GM21526 (cell line): Measurements from ENCODE around the gene ALKBH5.
A peak's percentile ranks its signal among the peaks of the same experiment; 100 is the strongest.
"Not testable (repeated sequence)": the region's sequence is repeated elsewhere in the genome, so short reads cannot be mapped to it uniquely, and the experiment has no call there.

ENCODE experiments used
- ATAC-seq: cut with Tn5 transposase; IDR thresholded peaks from one replicate; pipeline ENCODE4 v1.9.1; 2021; ENCODE audit warnings: moderate library complexity; ENCODE audit not compliant: unreplicated experiment, low FRiP score

Gene ALKBH5

DNA sequence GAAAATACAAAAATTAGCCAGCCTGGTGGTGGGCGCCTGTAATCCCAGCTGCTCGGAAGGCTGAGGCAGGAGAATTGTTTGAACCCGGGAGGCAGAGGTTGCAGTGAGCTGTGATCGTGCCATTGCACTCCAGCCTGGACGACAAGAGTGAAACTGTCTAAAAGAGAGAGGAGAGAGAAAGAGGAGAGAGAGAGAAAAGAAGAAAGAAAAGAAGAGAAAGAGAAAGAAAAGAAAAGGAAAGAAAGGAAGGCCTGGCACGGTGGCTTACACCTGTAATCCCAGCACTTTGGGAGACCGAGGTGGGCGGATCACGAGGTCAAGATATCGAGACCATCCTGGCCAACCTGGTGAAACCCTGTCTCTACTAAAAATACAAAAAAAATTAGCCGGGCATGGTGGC is 33.3 kb downstream of the ALKBH5 start:
- not testable (repeated sequence) for ATAC-seq

DNA sequence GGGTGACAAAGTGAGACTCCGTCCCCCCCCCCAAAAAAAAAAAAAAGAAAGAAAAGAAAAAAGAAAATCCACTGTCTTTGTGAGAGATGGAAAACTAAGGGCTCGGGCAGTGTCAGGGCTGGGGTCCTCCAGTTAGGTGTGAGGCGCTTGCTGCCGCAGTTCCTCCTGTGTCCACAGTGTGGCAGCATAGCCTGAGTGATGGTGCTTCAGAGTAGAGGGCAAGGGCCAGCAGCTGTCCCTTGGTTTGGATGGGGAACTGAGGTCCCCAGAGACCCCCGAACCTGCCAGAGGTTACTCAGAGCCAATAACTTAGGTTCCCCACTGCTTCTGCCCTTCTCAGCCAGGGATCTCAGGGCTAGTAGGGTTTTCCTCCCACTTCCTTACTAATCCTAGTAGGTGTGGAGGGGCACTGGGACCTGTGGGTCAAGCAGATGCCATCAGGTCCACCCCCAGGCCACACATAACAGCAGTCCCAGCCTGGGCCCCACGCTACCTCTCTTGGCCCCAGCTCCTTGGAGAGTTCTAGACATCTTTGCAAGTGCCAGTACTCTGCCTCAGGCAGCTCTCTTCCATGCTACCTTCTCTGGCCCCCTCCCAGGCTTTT is 33.9 kb downstream of the ALKBH5 start:
- no peak for ATAC-seq

DNA sequence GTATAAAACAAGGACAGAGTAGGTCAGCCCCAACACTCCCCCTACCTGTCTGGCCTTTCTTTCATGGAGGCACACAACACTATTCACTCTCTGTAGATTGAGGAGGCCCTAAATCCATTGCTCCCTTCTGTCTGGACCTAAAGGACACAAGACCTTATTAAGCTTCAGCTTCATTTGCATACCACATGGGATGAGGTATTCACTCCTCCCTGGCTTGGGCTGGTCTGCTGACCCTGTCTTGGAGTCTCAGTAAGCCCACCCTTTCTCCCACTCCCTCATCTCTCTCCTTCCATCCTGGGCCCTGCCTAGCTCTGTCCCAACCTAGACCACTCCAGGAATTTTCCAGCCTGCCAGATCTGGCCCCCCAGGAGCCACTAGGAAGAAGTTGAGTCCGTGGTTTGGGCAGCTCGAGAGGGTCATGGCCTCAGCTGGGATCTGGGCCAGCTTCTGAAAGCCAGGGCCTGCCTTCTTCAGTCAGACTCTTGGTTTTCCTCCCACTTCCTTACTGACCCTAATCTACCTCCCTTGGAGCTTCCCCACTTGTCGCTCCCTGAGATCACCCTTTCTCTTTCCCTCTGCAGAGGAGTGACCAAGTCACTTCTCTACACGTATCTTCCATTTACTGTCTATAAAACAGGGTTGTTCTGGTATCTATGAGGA is 35.3 kb downstream of the ALKBH5 start:
- no peak for ATAC-seq

DNA sequence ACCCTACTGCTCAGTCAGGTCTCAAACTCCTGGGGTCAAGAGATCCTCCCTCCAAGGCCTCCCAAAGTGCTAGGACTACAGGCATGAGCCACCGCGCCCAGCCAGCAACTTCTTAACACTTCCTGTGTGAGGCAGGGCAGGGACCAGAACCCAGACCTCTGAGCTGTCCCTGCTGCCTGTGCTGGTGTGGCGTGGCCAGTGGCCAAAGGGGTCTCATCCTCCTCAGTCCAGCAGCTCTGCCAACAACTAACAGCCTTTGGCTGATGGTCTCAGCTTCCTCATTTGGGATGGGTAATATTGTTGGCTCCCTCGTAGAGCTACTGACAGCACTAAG is 40.4 kb downstream of the ALKBH5 start:
- no peak for ATAC-seq

DNA sequence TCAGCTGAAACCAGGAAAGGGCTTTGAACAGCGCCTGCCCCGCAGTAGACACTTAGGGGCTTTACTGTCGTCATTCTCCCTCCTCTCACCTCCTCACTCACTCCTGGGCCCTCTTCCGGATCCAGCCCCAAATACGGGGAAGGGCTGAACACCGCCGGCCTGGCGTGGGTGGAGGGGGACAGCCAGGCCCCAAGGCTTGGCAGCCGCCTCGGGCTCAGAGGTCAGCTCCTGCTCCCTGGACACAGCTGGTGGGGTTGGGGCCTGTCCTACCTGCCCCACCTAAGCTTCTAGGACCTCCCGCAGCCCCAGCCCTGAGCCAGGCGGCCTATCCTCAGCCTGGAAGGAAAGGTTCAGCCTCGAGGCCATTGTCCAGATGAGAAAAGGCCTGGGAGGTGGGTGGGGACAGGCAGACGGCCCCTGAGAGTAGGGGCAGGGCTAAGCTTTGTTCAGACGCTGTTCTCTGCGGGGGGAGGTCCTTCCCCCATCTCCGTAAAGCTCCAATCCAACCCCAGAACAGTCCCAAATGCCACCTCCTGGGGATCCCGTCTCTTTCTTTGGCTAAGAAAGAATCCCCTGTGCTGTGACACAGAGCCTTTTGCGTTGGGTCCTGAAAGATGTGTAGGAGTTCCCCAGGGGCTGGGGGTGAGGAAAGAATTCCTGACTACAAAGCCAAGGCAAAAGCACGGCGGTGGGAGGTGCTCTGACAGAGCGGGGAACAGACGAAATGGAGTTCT is 40.9 kb downstream of the ALKBH5 start:
- ATAC-seq = no peak

DNA sequence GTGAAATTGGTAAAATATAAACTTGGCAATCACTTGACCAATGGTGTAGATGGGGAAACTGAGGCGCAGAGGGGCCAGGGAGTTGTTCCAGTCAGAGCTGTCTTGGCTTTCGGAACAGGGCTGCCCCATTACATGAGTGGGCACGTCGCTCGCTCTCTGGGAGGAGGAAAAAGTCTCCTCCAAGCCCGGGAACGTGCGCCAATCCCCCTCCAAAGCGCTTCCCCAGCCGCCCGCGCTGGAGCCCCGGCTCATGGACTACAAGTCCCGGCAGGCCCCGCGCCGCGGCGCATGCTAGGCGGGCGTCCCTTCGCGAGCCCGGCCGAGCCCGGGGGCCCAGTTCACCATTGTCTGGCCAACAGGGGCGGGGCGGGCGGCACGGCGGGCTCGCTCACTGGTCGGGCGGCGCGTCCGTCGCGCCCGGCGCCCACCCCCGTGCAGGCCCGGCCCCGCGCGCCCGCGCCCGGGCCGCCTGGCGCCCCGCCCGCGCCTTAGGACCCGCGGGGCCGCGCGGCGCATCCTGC is 41.6 kb downstream of the ALKBH5 start, which contains the start of gene LLGL1:
TSS of gene LLGL1 (plus strand) at position 515 of the 521 bp plus-strand sequence. CDS start 48 bp downstream, outside the sequence.
- ATAC-seq = peak; percentile 72

DNA sequence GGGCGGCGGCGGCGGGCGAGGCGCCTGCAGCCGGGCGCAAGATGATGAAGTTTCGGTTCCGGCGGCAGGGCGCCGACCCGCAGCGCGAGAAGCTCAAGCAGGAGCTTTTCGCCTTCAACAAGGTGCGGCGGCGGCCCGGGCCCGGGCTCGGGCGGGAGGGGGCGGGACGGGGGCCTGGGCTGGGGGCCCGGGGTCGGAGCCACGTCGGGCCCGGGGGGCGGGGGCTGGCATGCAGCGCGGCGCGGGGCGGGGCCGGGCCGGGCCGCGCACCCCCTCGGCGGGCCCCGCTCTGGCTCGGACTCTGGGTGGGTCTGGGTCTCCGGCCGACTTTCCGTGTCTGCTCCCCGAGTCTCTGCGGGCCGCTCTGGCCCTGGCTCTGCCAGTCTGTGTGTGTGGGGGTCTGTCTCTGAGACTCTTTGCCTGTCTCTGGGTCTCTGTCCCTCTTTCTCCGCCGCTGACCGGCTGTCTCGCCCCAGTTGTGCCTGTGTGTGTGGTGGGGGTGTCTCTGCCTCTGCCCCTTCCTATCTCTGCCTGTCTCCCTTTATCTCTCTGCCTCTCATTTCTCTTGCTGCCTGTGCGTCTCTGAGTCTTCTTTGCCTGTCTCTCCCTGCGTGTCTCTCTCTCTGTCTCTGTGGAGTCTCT is 42.1 kb downstream of the ALKBH5 start:
- ATAC-seq = peak; percentile 8

DNA sequence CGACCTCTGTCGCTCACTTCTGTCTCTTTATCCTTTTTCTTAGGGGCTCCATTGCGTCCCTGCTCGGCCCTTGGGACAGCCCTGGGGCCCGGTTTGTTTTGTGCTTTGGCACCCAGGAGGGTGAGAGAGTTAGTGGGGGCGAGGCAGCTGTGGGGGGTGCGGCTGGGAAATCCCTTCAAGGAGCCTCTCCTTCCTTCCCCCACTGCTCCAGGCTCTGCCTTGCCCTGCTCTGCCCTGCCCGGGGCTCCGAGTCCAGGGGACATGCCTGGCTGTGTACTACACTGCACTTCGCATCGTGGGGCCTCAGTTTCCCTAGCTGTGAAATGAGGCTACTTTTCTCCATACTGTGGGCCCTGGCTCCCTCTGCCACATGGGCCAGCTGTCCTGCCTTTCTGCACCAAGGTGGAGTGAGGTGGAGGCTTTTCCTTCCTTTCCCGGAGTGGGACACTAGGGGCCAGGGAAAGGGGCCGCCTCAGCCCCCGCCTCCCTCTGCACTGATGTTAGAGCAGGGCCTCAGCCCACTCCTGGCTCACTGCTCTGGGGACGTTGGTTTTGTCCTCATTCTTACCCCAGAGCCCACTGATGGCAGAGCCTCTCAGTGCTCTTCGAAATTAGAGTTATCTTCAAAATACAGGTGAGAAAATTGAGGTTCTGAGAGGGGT is 42.8 kb downstream of the ALKBH5 start:
- no peak for ATAC-seq

DNA sequence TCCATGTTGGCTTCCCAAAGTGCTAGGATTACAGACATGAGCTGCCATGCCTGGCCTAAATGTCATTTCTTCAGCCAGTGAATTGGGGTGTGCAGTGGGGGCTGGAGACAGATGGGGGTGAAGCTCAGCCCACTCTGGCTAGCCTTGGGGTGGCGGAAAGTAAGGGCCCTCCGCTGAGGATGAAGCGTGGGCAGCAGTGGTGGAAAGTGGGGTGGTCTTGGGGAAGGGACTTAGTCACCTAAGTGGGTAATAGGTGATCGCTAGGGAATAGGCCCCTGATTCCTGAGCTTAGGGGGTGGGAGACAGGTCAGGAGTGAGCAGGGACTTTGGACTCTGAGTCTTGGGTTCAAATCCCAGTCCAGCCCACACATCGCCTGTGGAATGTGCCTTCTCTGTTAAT is 44.0 kb downstream of the ALKBH5 start:
- ATAC-seq = no peak

DNA sequence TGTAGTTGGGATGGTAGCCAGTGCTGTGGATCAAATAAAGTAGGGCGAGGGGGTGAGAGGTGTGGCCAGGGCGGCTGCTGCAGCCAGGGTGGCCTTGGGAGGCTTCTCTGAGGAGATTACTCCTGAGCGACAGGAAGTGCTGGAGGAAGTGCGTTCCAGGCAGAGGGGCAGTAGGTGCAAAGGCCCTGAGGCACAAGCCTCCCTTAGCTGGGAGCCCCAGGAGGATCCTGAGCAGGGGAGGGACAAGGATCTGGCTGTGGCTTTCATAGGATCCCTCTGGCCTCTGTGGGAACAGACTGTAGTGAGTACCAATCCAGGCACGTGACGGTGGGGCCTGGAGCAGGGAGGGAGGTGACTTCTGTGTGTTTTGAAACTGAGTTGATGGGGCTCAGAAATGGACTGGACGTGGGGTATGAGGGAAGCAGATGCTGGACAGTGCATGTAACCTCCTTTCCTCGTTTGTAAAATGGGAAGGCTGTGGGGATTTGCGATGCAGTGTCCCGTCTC is 44.6 kb downstream of the ALKBH5 start:
- no peak for ATAC-seq

DNA sequence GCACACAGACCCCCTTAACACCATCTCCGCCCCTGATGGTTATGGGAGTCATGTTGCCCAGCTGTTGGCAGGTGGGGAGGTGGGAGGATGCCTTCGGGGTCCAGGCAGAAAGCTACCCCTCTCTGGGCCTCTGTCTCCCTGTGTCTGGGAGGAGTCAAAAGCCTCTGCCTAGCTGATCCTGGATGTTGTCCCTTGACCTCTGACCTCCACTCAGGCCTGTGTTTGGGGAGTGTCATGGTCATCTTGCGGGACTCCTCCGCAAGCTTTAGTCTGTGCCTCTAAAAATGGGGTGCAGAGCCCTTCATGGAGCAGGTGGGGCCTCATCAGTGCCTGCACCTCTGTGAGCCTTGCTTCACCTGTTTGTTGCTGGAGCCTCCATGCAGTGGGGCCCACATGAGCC is 45.6 kb downstream of the ALKBH5 start:
- ATAC-seq = no peak

DNA sequence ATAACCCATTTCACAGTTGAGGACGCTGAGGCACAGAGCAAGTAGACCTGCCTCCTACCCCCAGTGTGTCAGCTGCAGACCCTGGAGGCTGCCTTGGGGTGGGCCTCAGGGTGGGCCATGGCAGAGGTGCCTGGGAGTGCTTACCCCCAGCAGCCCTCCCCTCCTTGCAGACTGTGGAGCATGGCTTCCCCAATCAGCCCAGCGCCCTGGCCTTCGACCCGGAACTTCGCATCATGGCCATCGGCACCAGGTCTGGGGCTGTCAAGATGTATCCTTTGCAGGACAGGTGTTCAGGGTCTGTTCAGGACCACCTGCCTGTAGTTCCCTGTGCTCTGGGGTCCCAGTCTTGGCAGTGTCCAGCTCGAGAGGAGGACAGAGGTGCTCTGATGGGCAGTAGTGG is 46.1 kb downstream of the ALKBH5 start:
- no peak for ATAC-seq

DNA sequence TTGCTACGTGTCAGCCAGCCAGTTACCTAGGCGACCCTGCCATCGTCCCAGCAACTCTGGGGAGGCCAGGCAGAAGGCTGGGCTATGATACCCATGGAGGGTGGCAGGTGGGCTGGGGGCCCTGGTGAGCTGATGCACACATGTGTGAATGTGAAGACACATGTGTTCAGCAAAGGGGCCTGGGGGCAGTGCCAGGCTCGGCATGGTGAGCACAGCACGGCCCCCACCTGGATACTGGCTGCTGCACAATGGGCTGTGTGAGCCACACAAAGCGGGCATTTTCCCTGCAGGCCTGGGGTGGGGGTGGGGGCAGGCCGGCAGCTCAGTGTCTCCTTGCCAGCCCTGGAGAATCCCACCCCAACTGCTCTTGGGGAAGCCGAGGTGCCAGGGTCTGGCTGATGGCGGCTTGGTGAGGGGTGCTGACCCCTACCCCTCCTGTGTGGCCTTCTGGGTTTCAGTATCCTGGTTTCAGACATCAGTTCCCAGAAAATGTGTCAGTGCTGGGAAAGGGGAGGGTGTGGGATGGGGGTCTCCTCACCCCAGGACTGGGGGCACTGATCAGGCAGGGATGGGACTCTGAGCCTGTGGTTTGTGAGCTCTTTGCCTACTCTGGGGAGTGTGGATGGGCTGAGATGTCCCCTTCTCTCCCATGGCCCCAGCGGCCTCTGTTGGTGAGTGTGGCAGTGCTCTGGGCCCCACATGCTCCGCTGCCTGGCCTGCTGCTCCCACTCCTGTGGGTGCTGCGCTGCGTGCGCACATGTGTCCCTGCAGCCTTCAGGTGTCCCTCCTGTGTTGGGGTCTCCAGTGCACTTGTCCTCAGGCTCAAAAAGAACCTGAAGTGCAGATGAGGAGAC is 46.9 kb downstream of the ALKBH5 start:
- ATAC-seq = no peak

DNA sequence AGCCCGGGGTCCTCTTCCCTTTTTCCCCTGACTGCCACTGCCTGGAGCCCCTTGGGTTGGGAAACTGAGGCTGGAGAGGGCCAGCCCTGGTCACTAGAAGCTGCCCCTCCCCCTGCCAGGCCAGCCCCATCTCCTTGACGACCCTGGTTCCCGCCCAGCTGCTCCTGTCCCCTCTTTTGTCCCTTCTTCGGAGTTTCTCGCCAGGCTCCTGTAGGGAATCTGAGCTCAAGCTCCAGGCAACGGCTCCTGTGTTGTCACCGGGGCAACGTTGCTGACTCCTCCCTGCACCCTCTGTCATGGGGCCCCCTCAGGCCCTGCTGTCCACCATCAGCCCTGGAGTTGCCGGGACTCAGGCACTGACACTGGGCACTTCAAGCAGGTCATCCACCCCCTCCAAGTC is 47.5 kb downstream of the ALKBH5 start:
- no peak for ATAC-seq

DNA sequence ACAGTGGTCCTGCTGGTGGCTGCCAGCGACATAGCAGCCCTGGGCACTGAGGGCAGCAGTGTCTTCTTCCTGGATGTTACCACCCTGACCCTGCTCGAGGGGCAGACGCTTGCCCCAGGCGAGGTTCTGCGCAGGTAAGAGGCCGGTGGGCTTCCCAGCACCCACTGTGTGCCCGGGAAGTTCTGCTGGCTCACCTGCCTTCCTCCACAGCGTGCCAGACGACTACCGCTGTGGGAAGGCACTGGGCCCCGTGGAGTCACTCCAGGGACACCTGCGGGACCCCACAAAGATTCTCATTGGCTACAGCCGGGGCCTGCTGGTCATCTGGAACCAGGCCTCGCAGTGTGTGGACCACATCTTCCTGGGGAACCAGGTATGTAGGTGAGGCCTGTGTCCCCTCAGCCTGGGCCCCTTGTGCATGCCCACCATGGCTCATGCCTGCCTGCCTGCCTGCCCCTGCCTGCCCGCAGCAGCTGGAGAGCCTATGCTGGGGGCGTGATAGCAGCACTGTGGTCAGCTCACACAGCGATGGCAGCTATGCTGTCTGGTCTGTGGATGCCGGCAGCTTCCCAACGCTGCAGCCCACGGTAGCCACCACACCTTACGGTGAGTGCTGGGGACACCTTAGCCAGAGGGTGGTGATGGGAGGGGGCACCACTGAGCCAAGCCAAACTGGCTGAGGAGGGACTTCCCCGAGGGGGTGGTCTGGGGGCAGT is 50.3 kb downstream of the ALKBH5 start:
- no peak for ATAC-seq

DNA sequence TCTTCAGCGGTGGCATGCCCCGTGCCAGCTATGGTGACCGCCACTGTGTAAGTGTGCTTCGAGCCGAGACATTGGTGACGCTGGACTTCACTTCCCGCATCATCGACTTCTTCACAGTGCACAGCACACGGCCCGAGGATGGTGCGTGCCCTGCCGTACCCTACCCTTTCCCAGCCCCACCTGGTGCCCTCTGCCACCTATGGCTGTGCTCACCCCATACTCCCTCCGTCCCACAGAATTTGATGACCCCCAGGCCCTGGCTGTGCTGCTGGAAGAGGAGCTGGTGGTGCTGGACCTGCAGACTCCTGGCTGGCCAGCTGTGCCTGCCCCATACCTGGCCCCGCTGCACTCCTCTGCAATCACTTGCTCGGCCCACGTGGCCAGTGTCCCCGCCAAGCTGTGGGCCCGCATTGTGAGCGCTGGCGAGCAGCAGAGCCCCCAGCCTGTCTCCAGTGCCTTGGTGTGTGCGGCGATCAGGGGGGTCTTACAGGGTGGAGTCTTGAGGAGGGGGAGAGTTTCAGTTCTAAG is 51.3 kb downstream of the ALKBH5 start:
- ATAC-seq = no peak

DNA sequence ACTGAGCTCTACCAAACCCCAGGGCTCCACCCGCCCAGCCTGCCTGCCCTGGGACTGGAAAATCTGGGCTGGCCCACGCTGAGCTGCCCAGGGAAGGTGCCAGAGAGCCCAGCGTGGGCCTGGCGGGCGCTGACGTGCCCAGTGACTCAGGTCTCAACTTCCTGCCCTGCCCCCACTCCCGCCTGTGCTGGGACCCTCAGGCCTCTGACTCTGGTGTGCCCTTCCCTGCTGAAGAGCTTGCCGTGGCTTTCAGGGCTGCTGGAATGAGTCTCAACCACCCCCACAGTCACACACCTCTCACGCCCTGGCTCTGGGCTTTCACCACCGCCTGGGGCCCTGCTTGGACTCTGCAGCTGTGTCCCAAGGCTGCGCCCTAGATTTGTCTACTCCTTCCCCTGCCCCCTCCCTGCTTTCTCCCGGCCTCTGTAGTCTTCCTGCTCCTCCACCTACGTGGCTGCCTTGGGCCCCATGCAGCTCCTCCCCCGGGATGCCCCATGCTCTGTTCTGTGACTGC is 52.2 kb downstream of the ALKBH5 start:
- ATAC-seq = no peak

DNA sequence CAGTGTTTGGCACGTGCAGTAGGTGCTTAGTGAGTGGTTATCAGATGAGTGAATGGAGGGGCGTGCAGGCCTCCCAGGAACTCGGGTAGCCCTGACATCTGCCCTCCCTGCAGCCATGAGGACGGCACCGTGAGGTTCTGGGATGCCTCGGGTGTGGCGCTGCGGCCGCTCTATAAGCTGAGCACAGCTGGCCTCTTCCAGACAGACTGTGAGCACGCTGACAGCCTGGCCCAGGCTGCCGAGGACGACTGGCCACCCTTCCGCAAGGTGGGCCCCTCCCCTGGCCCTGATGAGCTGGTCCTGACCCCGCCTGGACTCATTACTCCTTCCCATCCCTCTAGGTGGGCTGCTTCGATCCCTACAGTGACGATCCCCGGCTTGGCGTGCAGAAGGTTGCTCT is 52.9 kb downstream of the ALKBH5 start:
- no peak for ATAC-seq
